GM18519 (cell line): ENCODE measurements around the gene MTERF2.
"Not testable (repeated sequence)": the region's sequence is repeated elsewhere in the genome, so short reads cannot be mapped to it uniquely, and the experiment has no call there.

Source experiments
- ATAC-seq: cut with Tn5 transposase; IDR thresholded peaks from one replicate; pipeline ENCODE4 v1.9.1; 2021; ENCODE audit warnings: mild to moderate bottlenecking, moderate library complexity; ENCODE audit not compliant: unreplicated experiment, low FRiP score

MTERF2 gene

GRCh38 chr12:106986625-106987389, at the start of gene MTERF2:
MTERF2 (minus strand) TSS chr12:106987146; CDS start chr12:106978714, 8,432 bp downstream.
- peak; percentile 77 for ATAC-seq

- ATAC-seq: no peak
Measured at GRCh38 chr12:107035733-107036132, 48.8 kb upstream of the MTERF2 start.

DNA sequence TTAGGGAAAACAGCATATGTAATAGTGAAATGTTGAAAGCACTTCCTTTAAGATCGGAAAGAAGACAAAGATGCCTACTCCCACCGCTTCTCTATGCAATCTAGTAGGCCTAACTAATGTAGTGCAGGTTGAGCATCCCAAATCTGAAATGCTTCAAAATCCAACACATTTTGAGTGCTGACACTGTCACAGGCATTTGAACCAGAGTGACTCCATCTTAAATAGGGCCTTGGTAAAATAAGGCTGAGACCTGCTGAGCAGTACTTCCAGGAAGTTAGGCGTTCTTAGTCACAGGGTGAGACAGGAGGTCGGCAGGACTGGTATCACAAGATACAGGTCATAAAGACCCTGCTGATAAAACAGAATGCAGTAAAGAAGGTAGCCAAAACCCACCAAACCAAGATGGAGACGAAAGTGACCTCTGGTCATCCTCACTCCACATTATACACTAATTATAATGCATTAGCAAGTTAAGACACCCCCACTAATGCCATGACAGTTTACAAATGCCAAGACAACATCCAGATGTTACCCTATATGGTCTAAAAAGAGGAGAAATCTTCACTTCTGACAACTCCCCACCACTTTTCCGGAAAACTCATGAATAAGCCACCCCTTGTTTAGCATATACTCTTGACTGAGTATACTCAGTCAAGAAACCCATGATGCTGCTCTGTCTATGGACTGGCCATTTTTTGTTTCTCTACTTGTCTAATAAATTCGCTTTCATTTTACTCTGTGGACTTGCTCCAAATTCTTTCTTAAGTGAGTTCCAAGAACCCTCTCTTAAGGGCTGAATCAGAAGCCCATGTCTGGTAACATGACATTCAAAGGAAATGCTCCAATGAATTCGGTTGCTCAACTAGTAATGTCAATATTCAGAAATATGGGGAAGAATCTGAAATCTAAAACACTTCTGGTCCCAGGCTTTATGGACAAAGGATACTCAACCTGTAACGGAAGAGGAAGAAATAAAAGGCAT, 47.1 kb upstream of the MTERF2 start:
- ATAC-seq: no peak

DNA sequence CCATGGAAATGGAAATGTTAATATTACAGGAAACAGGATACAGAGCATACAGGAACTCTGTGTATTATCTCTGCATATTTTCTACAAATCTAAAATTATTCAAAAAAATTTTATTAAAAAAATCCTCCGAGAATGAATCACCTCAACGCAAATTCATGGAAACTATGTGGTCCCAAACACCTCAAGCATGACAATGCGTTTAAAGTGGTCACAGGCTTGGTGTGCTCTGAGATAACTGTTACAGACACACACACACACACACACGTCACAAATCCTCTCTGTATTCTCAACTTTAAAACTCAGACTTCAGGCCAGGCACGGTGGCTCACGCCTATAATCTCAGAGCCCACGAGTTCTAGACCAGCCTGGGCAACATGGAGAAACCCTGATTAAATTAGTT, 45.3 kb upstream of the MTERF2 start:
- no peak for ATAC-seq

DNA sequence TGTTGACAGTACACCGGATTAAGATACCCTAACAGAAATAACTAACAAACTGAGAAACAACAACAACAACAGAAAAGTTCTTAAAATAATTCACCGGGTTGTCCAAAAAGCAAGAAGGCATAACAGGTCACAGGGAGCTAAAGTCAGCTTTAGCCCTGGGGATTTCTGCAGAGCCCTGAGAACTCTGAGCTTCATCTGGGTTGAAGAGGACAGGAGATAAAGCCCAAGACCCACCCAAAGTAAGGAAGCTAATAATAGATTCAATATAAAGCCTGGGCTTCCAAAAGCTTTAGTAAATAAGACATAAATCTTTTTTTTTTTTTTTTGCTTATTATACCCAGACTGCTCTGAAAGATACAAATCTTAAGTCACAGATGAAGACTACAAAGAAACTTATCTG, 44.1 kb upstream of the MTERF2 start:
- ATAC-seq: no peak

DNA sequence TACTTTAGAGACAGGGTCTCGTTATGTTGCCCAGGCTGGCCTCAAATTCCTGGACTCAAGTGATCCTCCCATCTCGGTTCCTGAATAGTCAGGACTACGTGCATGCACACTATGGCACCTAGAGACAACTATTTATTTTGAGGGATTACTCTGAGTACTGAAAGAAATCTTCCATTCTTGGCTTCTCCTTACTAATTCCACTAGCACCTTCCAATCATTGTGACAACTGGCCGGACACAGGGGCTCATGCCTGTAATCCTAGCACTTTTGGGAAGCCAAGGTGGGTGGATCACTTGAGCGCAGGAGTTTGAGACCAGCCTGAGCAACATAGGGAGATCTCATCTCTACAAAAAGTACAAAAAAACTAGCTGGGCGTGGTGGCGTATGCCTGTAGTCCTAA, 42.1 kb upstream of the MTERF2 start:
- no peak for ATAC-seq

DNA sequence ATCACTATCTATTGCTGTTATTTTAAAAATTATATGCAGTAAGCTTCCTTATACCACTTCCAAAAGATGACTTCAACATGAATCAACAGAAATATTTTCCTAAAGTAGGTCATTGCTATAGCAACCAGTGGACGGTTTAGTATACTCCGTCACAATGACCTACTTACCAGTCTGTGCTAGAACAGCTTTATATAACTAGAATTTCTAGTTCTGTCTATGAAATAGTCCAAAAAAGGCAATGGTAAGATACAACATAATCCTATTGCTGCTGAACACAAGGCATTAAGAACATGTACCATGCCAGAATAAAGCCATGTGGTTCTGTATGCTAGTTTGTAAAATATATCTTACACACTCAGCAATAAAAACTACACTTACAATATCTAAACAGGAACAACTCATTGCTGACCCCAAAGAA, 40.7 kb upstream of the MTERF2 start:
- no peak for ATAC-seq

DNA sequence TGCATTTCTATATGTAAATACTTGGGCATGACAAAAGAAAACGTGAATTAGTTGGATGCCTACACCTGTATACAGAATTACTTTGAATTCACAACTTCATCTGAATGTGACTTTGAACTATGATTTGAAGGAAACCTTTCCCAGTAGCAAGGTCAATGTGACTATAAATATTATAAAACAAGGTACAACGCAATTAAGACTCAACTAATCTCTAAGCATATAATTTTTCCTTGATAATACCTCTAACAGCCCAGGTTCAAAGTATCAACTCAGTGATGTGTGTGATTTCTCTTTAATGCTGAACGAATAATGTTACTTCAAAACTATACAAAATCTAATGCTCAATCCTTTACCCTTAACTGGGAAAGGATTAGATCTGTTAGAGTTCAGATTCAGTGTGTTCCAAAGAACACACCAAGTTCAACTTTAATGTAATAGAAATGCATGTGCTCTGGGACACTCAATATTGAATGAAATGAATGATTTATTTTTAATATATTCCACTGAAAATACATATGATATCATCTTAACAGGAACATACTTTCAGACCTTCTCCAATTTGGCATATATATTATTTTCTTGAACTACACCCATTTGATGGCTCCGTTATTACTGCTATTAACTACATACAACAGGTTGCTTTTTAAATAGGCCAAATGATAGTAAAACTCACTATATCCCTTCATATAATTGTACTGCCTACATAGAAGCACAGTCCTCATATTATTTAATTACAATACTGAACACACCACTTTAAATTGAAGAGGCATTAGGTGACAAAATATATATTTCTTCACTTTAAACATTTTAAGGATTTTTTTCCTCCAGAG, 40.1 kb upstream of the MTERF2 start:
- ATAC-seq: no peak

DNA sequence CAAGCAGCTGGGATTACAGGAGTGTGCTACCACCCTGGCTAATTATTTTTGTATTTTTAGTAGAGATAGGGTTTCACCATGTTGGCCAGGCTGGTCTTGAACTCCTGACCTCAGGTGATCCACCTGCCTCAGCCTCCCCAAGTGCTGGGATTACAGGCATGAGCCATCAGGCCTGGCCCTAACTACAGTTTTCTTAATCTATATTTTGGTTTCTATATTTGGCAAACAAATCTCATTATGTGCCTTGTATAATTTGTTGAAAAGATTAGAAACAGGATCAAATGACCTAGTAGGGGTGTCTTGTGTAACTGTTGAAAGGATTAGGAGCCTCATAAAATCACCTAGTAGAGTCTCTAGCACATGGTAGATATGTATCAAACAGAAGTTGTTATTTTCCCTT, 39.4 kb upstream of the MTERF2 start:
- ATAC-seq: not testable (repeated sequence)

- ATAC-seq: no peak
Measured at GRCh38 chr12:107025671-107026070, 38.7 kb upstream of the MTERF2 start.

- ATAC-seq: no peak
Measured at GRCh38 chr12:107019546-107019945, 32.6 kb upstream of the MTERF2 start.

DNA sequence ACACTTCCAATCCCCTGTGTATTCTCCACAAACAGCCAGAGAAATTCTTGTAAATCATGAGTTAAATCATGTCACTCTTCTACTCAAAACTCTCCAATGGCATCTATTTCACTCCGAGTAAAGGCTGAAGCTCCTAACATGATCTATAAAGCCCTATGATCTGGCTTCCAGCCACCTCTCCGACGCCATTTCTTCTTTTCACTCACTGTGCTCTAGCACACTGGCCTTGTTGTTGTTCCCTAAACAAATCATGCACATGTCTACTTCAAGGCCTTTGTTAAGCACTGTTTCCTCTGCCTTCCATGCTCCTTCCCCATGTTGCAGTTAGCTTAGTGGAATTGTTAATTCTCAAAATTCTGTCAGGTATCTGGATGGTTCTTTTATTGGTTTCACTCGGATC, 30.1 kb upstream of the MTERF2 start:
- no peak for ATAC-seq

GRCh38 chr12:107014055-107014454, 27.1 kb upstream of the MTERF2 start:
- no peak for ATAC-seq

- ATAC-seq: no peak
Measured at GRCh38 chr12:107012736-107013425, 25.9 kb upstream of the MTERF2 start.

DNA sequence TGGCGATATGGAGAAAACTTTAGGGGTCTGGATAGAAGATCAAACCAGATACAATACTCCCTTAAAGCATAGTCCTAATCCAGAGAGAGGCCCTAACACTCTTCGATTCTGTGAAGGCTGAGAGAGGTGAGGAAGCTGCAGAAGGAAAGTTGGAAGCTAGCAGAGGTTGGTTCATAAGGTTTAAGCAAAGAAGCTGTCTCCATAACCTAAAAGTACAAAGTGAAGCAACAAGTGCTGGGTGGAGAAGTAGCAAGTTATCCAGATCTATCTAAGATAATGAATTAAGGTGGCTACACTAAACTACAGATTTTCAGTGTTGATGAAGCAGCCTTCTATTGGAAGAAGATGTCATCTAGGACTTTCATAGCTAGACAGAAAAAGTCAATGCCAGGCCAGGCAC, 24.6 kb upstream of the MTERF2 start:
- no peak for ATAC-seq

DNA sequence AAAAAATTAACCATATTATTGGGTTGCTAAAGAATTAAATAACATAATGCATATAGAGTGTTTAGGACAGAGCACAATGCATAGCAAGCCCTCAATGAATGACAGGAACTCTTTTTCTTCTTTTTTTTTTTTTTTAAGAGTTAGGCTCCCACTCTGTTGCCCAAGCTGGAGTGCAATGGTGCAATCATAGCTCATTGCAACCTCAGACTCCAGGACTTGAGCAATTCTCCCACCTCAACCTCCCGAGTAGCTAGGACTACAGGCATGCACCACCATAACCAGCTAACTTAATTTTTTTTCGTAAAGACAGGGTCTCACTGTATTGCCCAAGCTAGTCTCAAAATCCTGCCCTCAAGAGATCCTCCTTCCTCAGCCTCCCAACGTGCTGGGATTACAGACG, 20.5 kb upstream of the MTERF2 start:
- ATAC-seq: no peak

- not testable (repeated sequence) for ATAC-seq
Measured at GRCh38 chr12:107002665-107003064, 15.7 kb upstream of the MTERF2 start.

- no peak for ATAC-seq
Measured at GRCh38 chr12:106999446-106999845, 12.5 kb upstream of the MTERF2 start.

GRCh38 chr12:106997916-106998315, 11.0 kb upstream of the MTERF2 start:
- ATAC-seq: no peak

- ATAC-seq: not testable (repeated sequence)
Measured at GRCh38 chr12:106996102-106996501, 9.2 kb upstream of the MTERF2 start.
